NCI-H345 (cell line): ENCODE measurements around the gene SYVN1.
A peak's percentile ranks its signal among the peaks of the same experiment; 100 is the strongest.

Experiments used
- DNase-seq: peaks from one replicate; lab custom pipeline; 2025; lab: John Stamatoyannopoulos, UW

Gene SYVN1

DNA sequence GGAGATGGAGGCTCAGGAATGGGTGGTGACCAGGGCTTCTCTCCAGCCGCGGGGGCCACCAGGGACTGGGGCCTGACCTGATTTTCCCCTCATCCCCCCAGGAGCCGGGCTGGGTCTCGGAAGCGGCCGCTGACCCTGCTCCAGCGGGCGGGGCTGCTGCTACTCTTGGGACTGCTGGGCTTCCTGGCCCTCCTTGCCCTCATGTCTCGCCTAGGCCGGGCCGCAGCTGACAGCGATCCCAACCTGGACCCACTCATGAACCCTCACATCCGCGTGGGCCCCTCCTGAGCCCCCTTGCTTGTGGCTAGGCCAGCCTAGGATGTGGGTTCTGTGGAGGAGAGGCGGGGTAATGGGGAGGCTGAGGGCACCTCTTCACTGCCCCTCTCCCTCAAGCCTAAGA, 46.5 kb downstream of the SYVN1 start:
- DNase-seq = no peak

- no peak for DNase-seq
These were observed 47.1 kb downstream of the SYVN1 start for GRCh38 chr11:65087216-65087615.

- no peak for DNase-seq
These were observed 47.5 kb downstream of the SYVN1 start for GRCh38 chr11:65086809-65087208.

GRCh38 chr11:65085446-65085845, 48.9 kb downstream of the SYVN1 start:
- DNase-seq = no peak

DNA sequence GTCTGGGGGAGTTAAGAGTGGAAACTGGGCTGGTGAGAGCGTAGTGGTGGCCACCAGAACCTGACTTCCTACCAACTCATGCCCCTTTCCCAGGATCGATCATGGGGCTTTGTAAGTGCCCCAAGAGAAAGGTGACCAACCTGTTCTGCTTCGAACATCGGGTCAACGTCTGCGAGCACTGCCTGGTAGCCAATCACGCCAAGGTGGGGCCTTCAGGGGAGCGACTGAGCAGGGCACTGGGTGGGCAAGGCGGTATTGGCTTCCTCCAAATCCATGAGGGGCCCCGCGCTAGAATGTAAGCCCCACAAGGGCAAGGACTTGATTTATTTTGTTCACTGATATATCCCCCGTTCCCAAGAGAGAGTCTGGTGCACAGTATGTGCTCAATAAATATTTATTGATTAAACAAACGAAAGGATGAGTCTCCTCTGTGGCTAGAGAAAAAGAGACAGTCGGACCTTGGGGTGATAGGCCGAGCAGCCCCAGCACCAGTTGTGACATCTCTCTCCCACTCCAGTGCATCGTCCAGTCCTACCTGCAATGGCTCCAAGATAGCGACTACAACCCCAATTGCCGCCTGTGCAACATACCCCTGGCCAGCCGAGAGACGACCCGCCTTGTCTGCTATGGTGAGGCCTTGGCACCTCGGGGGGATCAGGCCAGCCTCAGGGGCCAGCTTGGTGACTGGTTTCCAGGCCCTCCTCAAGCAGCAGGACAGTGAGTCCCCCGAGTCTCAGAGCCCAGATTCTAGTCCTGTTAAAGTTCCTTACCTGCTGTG, 49.5 kb downstream of the SYVN1 start:
- no peak for DNase-seq

GRCh38 chr11:65083834-65084597, 50.3 kb downstream of the SYVN1 start, which contains the start of the genes CDCA5 and ZFPL1:
TSS of gene CDCA5 (minus strand) at chr11:65084040. CDS start at chr11:65083978, 62 bp downstream.
TSS of gene ZFPL1 (plus strand) at chr11:65084222. CDS start at chr11:65084699, 477 bp downstream.
- DNase-seq = peak; percentile 96

DNA sequence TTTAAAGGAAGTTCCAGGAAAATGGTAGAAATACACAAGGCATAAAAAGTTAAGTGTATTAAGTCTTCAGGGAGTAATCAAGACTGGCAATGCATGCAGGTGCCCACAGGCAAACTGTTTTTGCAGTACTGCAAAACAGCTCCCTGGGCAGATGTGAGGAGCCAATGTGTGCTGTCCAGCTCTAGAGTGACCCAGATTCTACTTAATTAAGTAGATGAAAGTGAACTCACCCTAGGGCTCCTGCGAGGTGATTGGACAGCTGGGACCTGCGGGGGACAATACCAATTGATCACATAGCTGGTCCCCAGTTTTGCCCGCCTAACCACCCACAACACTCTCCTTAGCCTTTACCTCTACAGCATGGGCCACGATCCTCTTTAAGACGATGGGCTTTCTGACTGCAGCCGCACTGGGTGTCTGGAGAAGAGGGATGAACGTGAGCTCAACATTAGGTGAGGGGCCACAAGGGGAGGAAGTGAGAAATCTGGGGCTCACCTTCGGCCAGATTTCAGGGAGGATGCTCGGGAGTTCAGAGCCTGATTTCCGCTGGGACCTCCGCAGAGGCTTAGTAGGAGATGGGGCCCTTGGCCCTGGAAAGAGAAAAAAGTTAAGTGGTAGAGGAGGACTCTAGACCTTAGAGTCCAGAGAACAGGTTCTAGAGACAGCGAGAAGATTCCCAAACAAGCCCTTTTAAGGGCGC, 51.0 kb downstream of the SYVN1 start:
- no peak for DNase-seq

- DNase-seq = no peak
These were observed 55.5 kb downstream of the SYVN1 start for GRCh38 chr11:65078786-65079342.

DNA sequence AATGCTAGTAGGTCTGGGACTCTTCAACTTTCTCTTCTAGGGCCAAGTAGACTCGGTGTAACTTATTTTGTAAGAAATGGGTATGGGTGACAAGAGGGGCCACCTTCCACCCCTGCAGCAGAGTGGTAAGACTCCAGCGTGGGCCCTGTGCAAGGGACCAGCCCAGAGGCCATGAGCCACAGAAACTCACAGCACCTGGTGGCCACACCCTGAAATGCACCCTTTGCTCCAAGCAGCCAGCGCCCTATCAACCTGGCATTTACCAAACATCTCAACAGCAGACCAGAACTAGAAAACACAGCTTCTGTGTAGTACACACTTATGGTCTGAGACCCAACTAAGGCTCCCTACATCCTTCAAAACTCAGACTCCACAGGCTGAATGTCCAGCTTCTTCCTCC, 56.2 kb downstream of the SYVN1 start:
- DNase-seq = peak; percentile 46

DNA sequence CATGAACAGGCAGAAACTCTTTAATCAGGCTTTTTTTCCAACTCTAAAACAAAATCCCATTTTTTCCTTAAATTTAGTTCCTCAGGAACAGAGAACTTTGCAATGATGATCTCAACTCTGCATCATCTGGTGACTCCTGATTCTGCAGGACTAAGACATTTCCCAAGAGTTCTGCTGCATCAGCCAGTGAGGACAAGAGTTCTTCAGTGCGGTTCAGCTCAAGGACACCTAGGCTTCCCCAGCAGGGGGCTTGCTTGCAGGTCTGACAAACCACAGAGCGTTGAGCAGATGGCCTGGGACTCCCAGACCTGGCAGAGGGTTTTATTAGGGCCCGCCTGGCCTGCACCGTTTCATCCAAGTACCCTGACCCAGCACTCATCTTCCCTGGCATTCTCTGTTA, 56.9 kb downstream of the SYVN1 start:
- no peak for DNase-seq
